ENCODE results near the gene NCK1. TPM values are rescaled to one million over a fixed set of nuclear protein-coding genes. Genes with fewer than 3 reads are reported as not detected.

Gene NCK1
- total RNA-seq, 1 experiment from 2014 or later: 25.6 TPM

GRCh38 chr3:136938334-136938733 is 76.3 kb downstream of the NCK1 start:
- Histone ChIP-seq H4K20me1 (ENCODE audit: insufficient read depth) (no peaks in the 10 kb centered on the region), H3K4me3 (replicated peaks in 1 of 2; ENCODE audit: low read depth in 1 of 2, low read length in 2 of 2) (no peak overlapping the region), H3K9ac (ENCODE audit: low read length) (no peak overlapping the region), H3K4me2 (ENCODE audit: low read length) (no peak overlapping the region), H3K4me1 (ENCODE audit: control insufficient read depth in 1 of 2, insufficient read depth in 2 of 2, low read length in 2 of 2) (peaks cover 0 to 8% of the 10 kb centered on the region in 2 experiments; a peak in 1 of 4 replicates), H3K27me3 (ENCODE audit: insufficient read depth, low read length) (no peaks in the 10 kb centered on the region), H3K27ac (ENCODE audit: low read depth, low read length) (no peak overlapping the region), H3K9me2 (ENCODE audit: insufficient read depth) (no peaks in the 10 kb centered on the region), H3K79me2 (ENCODE audit: insufficient read depth, low read length) (peaks cover 53% of the 10 kb centered on the region), H3K36me3 (ENCODE audit: control insufficient read depth in 1 of 2, insufficient read depth in 2 of 2, low read length in 2 of 2) (no peaks in the 10 kb centered on the region), H3K9me3 (ENCODE audit: control insufficient read depth in 1 of 2, insufficient read depth in 1 of 2, low read depth in 1 of 2, low read length in 2 of 2) (no peaks in the 10 kb centered on the region), H2AFZ (ENCODE audit: low read depth, low read length, poor library complexity, severe bottlenecking) (no peak overlapping the region)
- ChIA-PET POLR2A (no interaction called here), CTCF (no interaction called here), RAD21 (ENCODE audit: low non-redundant PET in 1 of 2, low total read pairs in 2 of 2, uncharacterized antibody in 2 of 2, unreplicated experiment in 2 of 2) (no interaction called here)
- intact Hi-C loops (cut with micrococcal nuclease): no loop called here
- DNase-seq (ENCODE audit: low read depth, low spot score) (no peak), ATAC-seq (no peak)
- no TSS peak for BruUV-seq (replicated peaks)
- TF ChIP-seq EGR1 (IDR thresholded peaks at IDR 0.05; ENCODE audit: low read depth): no peak
- no peak for TF ChIP-seq POLR2AphosphoS5 (IDR thresholded peaks at IDR 0.05; ENCODE audit: low read depth, low read length)
- no peak for TF ChIP-seq ZBTB33 (IDR thresholded peaks at IDR 0.05; ENCODE audit: extremely low read depth, insufficient replicate concordance, low read length)
- TF ChIP-seq EZH2 (IDR thresholded peaks at IDR 0.05): no peak
- no peak for TF ChIP-seq CEBPB (IDR thresholded peaks at IDR 0.05; ENCODE audit: low read depth)
- TF ChIP-seq ZNF274 (IDR thresholded peaks at IDR 0.05; ENCODE audit: low read depth, low read length): no peak
- TF ChIP-seq TCF7L2 (IDR thresholded peaks at IDR 0.05; ENCODE audit: borderline replicate concordance, extremely low read depth, insufficient read depth, insufficient read length): no peak
- TF ChIP-seq MAX (IDR thresholded peaks at IDR 0.05): no peak
- TF ChIP-seq EZH2phosphoT487 (IDR thresholded peaks at IDR 0.05; ENCODE audit: borderline replicate concordance): no peak
- TF ChIP-seq SIN3A (IDR thresholded peaks at IDR 0.05; ENCODE audit: low read depth): no peak
- no peak for TF ChIP-seq JUND (IDR thresholded peaks at IDR 0.05)
- no peak for TF ChIP-seq ELF1 (IDR thresholded peaks at IDR 0.05; ENCODE audit: borderline replicate concordance, low read depth)
- TF ChIP-seq SP1 (IDR thresholded peaks at IDR 0.05; ENCODE audit: low read depth): no peak
